Muscle of arm (tissue), 14 donors: ENCODE data around the gene MPO. TPM values are rescaled to one million over a fixed set of nuclear protein-coding genes. Genes with fewer than 3 reads are reported as not detected.

ENCODE experiments used
- DNase-seq: peaks from one replicate; pipeline ENCODE4 v3.0.0-alpha.2; 2013
- long read RNA-seq, 11 donors: transcript quantifications; one replicate each; lab custom pipeline, GENCODE V29; 2026
- polyA plus RNA-seq, 12 donors: library from polyadenylated mRNA; unstranded; fragments of 120-200 nt; gene quantifications; one replicate each; pipeline ENCODE4 v1.2.1, GENCODE V29; 2013; ENCODE audit not compliant: insufficient read length in 12 of 12

Gene MPO
- polyA plus RNA-seq: 10 to 100 TPM in 1 of 12 donors, 1 to 10 TPM in 10, not detected in 1; 2.6 to 49.2 (median 5.8) TPM
- long read RNA-seq, donor 1: 0 reads
- long read RNA-seq, donor 2, transcript MPO-201 (12 exons, 3,215 nt): major isoform, 5 of 5 reads
- long read RNA-seq, donor 2, partial matches to known transcripts: 0 of 5 reads
- long read RNA-seq, donor 2, other reads (novel, unspliced or antisense): 0 of 5 reads
- long read RNA-seq, donor 3: 0 reads
- long read RNA-seq, donor 4, partial matches to known transcripts: 0 of 1 reads
- long read RNA-seq, donor 4, other reads (novel, unspliced or antisense): 0 of 1 reads
- long read RNA-seq, donor 5: 0 reads
- long read RNA-seq, donor 6: 0 reads
- long read RNA-seq, donor 7: 0 reads
- long read RNA-seq, donor 8, partial matches to known transcripts: 0 of 1 reads
- long read RNA-seq, donor 8, other reads (novel, unspliced or antisense): 0 of 1 reads
- long read RNA-seq, donor 9: 0 reads
- long read RNA-seq, donor 10, partial matches to known transcripts: 0 of 1 reads
- long read RNA-seq, donor 10, other reads (novel, unspliced or antisense): 0 of 1 reads
- long read RNA-seq, donor 11, partial matches to known transcripts: 0 of 3 reads
- long read RNA-seq, donor 11, other reads (novel, unspliced or antisense): 0 of 3 reads

- DNase-seq: no peak
Measured at GRCh38 chr17:58280480-58281217, at the start of gene MPO. MPO (minus strand) TSS chr17:58280935; CDS start chr17:58280758, 177 bp downstream.

GRCh38 chr17:58329810-58330537 is 49.2 kb upstream of the MPO start:
- DNase-seq: no peak

GRCh38 chr17:58329035-58329809 is 48.5 kb upstream of the MPO start:
- DNase-seq: no peak

GRCh38 chr17:58328195-58329034 is 47.7 kb upstream of the MPO start, which contains the start of gene TSPOAP1:
TSPOAP1 (minus strand) TSS chr17:58328795; CDS start chr17:58327920, 875 bp downstream.
- no peak for DNase-seq

- DNase-seq: no peak
Measured at GRCh38 chr17:58327363-58328194, 46.8 kb upstream of the MPO start.

GRCh38 chr17:58326609-58327362 is 46.1 kb upstream of the MPO start:
- no peak for DNase-seq

GRCh38 chr17:58325976-58326468 is 45.3 kb upstream of the MPO start:
- DNase-seq: no peak

- DNase-seq: no peak
Measured at GRCh38 chr17:58325289-58325726, 44.6 kb upstream of the MPO start.

- DNase-seq: no peak
Measured at GRCh38 chr17:58324409-58325288, 43.9 kb upstream of the MPO start.

- DNase-seq: no peak
Measured at GRCh38 chr17:58324056-58324408, 43.3 kb upstream of the MPO start.

GRCh38 chr17:58323366-58324055 is 42.8 kb upstream of the MPO start:
- no peak for DNase-seq

GRCh38 chr17:58322581-58323185 is 41.9 kb upstream of the MPO start:
- DNase-seq: no peak

- DNase-seq: no peak
Measured at GRCh38 chr17:58321571-58322525, 41.1 kb upstream of the MPO start.

- no peak for DNase-seq
Measured at GRCh38 chr17:58320570-58321323, 40.0 kb upstream of the MPO start.
